Cardiac muscle cell (in vitro differentiated cells and primary cell): ENCODE results near the gene MYOF. TPM values are rescaled to one million over a fixed set of nuclear protein-coding genes. Genes with fewer than 3 reads are reported as not detected.
A peak's percentile ranks its signal among the peaks of the same experiment; 100 is the strongest.

Experiments
- DNase-seq, 2 donors: peaks; one replicate each; pipeline versions ENCODE4 v3.0.0 to v3.0.0-alpha.2; 2010 to 2017; ENCODE audit warnings: low read depth in 1 of 2, low spot score in 1 of 2
- H3K27ac ChIP-seq: fragments of 200-600 bp; sonication (generic); 2 replicates; pipeline ENCODE4 v1.5.1; 2016
- H3K27me3 ChIP-seq: fragments of 200-600 bp; sonication (generic); 2 replicates; pipeline ENCODE4 v1.6.0; 2016; ENCODE audit warnings: control low read depth
- H3K36me3 ChIP-seq: fragments of 200-600 bp; sonication (generic); 2 replicates; pipeline ENCODE4 v1.5.1; 2016; ENCODE audit warnings: control low read depth
- H3K4me1 ChIP-seq: fragments of 200-600 bp; sonication (generic); 2 replicates; pipeline ENCODE4 v1.8.1; 2017; ENCODE audit warnings: low read depth, mild to moderate bottlenecking, mixed run types
- H3K4me3 ChIP-seq: fragments of 200-600 bp; sonication (generic); 2 replicates; pipeline ENCODE4 v1.5.1; 2016; ENCODE audit warnings: mild to moderate bottlenecking
- H3K9me3 ChIP-seq: fragments of 200-600 bp; sonication (generic); 2 replicates; pipeline ENCODE4 v1.5.1; 2017; ENCODE audit warnings: low read depth, mild to moderate bottlenecking, control low read depth
- polyA plus RNA-seq: library from polyadenylated mRNA; unstranded; fragments of >200 nt; fragmentation: Nextera tagmentation; extraction: Ambion mirVana; gene quantifications from 2 replicates; pipeline ENCODE4 v1.2.1, GENCODE V29; 2016
- total RNA-seq: library from RNA; depleted of rRNA; stranded (reverse); fragments of >200 nt; gene quantifications from 2 replicates; pipeline ENCODE4 v1.2.3, GENCODE V29; 2016
- TF ChIP-seq, protein P1 (sequence below): IDR thresholded peaks from 2 replicates; pipeline ENCODE4 v1.5.1; 2012; ENCODE audit warnings: low read depth, mild to moderate bottlenecking, low read length

MYOF gene
- total and polyA plus RNA-seq, 2 experiments from 2014 or later: 13.4 to 22.4 TPM

DNA sequence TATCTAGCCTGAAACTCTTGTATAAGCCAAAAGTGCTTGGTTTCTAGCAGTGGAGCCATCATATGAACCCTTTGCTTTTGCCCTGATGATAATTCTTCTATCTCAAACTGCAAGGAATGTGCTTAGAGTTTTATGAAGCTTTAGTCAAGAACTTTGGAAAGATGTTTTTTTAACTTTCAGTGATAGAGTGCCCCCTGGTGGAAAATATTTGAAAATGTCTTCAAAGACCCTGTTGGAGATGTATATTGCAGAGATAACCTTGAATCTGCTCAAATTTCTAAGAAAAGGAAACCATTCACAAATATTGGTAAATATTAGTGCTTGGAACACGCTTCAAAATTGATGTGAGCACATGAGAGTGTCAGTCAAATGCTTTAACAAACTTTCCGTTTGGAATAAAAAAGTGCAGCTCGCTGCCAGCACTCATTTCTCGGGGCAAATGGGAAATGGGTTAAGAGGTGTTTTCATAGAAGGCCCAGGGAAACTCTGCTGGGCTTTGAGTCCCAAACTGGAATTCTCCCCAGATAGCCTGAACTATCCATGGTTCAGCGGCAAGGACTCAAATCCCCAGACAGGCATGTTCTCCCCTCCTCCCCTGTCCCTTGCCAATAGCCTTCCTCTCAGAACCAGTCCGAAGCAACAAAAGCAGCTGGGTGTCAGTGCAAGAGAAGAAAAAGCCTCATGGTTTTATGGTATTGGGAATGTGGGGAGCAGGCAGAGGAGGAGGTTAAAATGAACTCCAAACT lies 129.3 kb downstream of the MYOF start:
- Histone ChIP-seq H3K4me3 (no peak overlapping the region), H3K27ac (no peak overlapping the region), H3K9me3 (no peaks in the 10 kb centered on the region), H3K36me3 (peaks cover 8% of the 10 kb centered on the region), H3K27me3 (no peaks in the 10 kb centered on the region), H3K4me1 (no peaks in the 10 kb centered on the region)
- TF ChIP-seq, protein P1, sequence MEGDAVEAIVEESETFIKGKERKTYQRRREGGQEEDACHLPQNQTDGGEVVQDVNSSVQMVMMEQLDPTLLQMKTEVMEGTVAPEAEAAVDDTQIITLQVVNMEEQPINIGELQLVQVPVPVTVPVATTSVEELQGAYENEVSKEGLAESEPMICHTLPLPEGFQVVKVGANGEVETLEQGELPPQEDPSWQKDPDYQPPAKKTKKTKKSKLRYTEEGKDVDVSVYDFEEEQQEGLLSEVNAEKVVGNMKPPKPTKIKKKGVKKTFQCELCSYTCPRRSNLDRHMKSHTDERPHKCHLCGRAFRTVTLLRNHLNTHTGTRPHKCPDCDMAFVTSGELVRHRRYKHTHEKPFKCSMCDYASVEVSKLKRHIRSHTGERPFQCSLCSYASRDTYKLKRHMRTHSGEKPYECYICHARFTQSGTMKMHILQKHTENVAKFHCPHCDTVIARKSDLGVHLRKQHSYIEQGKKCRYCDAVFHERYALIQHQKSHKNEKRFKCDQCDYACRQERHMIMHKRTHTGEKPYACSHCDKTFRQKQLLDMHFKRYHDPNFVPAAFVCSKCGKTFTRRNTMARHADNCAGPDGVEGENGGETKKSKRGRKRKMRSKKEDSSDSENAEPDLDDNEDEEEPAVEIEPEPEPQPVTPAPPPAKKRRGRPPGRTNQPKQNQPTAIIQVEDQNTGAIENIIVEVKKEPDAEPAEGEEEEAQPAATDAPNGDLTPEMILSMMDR: peak; percentile 46
- peak; percentile 60 to 67 for DNase-seq

DNA sequence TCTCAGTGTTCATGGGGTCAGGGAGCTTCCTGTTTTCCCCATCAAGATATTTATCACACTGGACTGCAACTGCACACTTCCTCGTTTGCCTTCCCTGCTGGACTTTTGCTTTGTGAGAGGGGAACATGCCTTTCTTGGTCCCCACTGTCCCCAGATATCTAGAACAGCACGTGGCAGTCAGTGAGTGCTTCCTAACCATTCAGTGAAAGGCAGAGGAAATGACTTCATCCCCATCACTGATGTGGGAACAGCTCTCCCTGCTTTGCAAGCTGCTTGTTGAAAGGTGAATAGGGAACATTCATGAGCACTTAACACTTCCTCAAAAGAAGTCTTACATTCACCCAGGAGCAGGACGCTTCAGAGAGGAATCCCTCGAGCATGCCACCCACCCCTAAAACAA lies 135.4 kb downstream of the MYOF start:
- no peak overlapping the region for H3K27ac ChIP-seq
- peaks cover 16% of the 10 kb centered on the region for H3K36me3 ChIP-seq
- peaks cover 9% of the 10 kb centered on the region for H3K4me1 ChIP-seq
- TF ChIP-seq, protein P1: no peak
- no peaks in the 10 kb centered on the region for H3K9me3 ChIP-seq
- DNase-seq: peak in 1 of 2 donors; percentile 21
- no peaks in the 10 kb centered on the region for H3K27me3 ChIP-seq
- no peak overlapping the region for H3K4me3 ChIP-seq

DNA sequence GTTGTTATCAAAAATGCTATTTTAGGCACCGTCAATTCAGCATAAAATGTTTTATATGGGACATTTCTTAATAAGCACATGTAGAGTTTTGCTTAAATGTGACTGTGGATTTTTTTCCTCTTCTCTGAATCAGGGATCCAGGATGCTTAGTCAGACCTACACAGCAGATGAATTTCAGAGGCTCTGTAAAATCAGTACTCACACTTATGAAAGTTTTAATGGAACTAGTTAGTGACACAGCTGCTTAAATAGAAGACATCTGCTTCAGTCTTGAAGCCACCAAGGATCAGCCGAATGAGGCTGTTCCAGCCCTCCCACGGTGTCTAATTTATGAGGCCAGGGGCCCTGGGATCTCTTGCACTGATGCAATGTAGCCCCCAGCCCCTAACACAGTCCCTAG lies 136.0 kb downstream of the MYOF start:
- DNase-seq: no peak
- H3K4me1 ChIP-seq: peaks cover 9% of the 10 kb centered on the region
- TF ChIP-seq, protein P1: no peak
- no peaks in the 10 kb centered on the region for H3K27me3 ChIP-seq
- H3K36me3 ChIP-seq: peaks cover 12% of the 10 kb centered on the region
- no peaks in the 10 kb centered on the region for H3K9me3 ChIP-seq
- no peak overlapping the region for H3K4me3 ChIP-seq
- H3K27ac ChIP-seq: no peak overlapping the region

DNA sequence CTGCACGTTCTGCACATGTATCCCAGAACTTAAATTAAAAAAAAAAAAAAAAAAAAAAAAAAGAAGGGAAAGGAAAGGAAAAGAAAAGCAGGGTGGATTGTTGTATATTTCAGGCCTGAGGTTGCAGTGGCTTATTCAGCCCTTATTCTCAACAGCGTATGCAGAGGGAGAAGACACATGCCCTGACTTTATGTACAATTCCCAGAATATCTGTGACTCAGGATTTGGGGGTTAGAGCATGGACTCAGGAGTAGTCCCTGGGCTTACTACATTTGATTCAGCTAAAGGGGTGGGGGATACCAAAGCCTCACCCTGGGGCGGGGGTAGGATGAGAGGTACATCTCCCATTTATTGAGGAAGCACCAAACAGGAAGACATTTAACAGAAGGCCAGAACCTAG lies 137.4 kb downstream of the MYOF start:
- DNase-seq: no peak
- Histone ChIP-seq H3K4me3 (no peak overlapping the region), H3K36me3 (peaks cover 12% of the 10 kb centered on the region), H3K9me3 (no peaks in the 10 kb centered on the region), H3K27ac (no peak overlapping the region), H3K27me3 (no peaks in the 10 kb centered on the region), H3K4me1 (peaks cover 9% of the 10 kb centered on the region)
- TF ChIP-seq, protein P1: no peak

DNA sequence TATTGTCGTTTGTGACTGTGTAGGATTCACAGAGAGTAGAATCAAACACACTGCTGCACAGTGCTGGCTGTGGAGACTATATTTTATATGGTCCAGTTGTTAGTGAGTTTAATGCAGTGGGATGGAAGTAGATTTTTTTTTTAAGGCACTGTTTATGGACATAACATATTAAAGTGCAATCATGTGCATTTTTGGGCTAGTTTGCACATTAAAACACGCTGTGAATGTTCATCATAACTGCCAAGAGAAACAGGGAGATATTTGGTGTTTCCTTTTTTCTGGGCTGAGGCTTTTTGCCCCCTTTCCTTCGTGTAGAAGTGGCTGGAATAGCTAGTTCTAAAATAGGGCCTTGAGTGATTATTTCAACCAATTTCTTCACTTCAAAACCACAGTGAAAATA lies 139.2 kb downstream of the MYOF start:
- TF ChIP-seq, protein P1: no peak
- H3K4me1 ChIP-seq: peaks cover 9% of the 10 kb centered on the region
- no peaks in the 10 kb centered on the region for H3K9me3 ChIP-seq
- no peak for DNase-seq
- no peak overlapping the region for H3K4me3 ChIP-seq
- H3K27me3 ChIP-seq: no peaks in the 10 kb centered on the region
- H3K36me3 ChIP-seq: peaks cover 8% of the 10 kb centered on the region
- H3K27ac ChIP-seq: no peak overlapping the region
